T-helper 9 cell (primary cell): ENCODE results near the gene IMMP2L.

Experiments
- DNase-seq: peaks from one replicate; pipeline ENCODE4 v3.0.0-alpha.2; 2020

Gene IMMP2L

DNA sequence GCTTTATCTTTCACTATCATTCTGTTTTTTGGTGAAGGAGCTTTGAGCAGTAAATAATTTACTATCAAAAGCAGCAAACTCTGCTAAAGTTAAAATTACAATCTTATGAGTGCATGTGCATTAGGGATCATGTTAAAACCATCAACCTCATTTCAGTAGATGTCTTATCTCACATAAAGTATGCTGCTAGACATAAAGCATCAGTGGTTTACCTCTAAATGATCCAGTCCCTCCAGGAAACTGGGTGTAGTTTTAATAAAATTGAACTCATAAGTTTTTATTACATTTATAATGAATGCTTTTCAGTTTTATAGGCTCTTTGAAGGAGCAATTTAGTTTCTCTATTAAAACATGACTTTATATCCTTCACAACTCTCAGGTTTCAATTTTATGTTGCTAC, 362.6 kb downstream of the IMMP2L start:
- DNase-seq: no peak

DNA sequence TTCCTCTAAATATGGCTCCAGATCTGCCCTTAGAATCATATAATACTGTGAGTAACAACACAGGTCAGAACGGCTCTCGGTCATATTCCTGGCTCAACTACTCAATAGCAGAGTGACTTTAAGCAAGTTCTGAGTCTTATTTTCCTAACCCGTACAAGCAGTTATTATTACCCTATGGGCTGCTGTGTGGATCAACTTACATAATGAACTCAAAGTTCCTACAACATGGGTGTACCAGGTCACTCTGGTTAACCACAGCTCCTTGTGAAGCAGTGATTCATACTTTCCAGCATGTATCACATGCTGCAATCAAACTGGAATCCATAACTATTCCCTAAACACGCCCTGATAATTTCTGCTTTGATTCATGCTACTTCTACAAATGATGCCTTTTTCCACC, 364.0 kb downstream of the IMMP2L start:
- DNase-seq: no peak

DNA sequence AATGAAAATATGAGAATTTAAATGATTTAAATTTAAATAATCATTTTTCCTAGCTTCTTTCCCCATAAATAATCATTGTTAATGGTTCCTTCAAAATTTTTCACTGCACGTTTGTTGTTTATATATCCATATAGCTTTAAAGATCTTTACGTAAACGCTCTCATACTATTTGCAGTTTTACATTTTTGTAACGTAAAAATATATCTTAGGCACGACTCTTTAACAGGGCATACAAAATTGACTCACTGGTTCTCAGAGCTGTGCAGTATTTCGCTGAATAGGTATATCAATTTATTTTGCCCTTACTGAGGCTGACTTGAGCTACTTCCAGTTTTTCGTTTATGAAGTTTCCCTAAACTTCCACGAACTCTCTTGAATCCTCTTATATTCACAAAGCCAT, 365.6 kb downstream of the IMMP2L start:
- no peak for DNase-seq

DNA sequence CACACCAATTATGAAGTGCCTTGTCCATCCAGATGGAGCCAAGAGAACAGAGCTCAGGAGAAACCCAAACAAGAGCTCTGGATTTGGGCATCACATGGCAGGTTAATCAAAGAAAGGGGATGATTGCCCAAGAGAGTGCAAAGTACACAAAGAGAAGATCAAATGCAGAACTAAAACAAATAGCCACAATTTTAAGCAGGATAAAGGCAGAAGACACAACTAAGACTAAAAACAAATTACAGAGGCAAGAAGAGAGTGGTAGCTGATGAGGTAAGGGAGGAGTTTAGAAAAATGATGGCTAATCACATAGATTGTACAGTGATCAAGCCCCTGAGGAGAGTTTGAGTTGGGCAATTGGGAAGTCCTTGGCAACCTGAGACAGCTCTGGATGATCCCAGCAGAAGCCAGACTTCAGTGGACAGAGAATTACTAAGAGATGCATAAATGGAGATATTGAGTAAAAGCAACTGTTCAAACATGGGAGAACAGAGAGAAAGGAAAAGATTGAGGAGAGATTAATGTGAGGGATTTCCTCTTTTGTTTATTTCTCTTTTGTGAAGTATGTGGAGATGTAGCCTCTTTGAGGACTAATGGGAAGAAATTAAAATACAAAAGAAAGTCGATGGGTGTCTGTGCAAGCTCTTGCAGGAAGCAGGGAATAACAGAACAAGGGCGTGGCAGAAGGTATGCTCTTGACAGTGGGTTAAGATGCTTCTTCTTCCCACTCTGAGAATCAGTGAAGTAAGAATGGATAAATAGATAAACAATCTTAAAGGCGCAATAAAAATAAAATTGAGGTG, 369.5 kb downstream of the IMMP2L start:
- no peak for DNase-seq

DNA sequence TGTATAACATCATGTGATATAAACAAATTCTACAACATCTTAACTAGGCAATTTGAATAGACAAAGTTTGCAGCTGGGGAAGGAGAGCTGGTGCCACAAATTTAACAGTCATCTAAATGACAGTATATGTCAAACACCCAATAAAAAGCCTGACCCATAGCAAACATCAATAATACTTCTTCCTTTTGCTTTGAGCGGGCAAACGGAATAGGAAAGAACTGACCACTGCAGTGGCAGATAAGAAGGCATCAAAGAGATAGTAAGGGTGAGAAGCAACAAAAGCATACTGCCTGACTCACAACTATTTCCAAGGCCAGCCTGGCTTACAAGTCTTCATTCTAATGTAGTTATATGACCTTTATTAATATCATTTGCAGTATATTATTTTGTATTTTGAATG, 371.5 kb downstream of the IMMP2L start:
- no peak for DNase-seq

DNA sequence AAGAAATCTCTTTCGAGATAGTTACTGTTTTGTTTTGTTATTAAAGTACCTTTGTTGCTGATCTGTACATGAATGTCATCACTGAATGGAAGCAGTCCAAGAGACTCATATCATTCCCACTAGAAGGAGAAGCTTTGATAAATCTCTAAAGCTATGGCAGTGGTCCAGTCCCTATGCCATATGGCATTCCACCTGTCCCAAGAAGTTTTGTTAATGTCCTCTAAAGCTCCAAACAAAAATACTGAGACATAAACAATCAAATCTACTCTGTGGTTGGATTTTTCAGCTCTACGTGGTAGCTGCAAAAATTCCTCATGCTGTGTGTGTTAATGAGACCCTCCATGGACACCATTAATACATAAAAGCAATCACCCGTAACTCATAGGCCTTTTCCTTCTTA, 377.3 kb downstream of the IMMP2L start:
- no peak for DNase-seq

DNA sequence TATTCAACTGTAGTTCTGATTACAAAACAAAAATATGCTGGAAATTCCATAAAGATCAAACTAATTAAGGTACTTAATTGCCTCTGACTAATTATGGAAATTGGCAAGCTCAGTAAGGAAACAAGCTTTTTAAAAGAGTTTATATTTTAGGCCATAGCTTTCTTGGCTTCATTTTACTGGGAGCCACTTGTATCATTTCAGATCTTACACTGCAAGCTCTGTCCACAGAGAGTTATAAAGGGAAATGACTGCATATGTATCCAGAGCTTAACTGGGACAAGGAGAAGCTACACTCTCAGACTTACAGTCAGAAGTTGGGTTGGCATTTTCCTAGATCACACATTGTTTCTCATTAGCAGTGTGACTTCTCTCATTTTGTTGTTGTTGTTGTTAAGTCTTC, 379.0 kb downstream of the IMMP2L start:
- no peak for DNase-seq

DNA sequence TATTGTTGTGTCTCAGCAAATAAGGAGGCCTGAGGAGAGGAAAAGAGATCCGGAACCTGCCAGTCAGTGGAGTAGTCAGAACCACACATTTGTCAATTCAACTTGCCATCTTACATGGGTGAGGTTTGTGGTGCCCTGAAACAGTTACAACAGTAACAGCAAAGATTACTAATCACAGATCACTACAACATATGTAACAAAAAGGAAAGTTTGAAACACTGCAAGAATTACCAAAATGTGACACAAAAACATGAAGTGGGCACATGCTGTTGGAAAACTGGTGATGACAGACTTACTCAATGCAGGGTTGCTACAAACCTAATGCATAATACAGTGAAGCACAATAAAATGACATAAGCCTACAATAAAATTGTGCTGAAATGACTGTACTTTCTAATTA, 382.0 kb downstream of the IMMP2L start:
- no peak for DNase-seq

DNA sequence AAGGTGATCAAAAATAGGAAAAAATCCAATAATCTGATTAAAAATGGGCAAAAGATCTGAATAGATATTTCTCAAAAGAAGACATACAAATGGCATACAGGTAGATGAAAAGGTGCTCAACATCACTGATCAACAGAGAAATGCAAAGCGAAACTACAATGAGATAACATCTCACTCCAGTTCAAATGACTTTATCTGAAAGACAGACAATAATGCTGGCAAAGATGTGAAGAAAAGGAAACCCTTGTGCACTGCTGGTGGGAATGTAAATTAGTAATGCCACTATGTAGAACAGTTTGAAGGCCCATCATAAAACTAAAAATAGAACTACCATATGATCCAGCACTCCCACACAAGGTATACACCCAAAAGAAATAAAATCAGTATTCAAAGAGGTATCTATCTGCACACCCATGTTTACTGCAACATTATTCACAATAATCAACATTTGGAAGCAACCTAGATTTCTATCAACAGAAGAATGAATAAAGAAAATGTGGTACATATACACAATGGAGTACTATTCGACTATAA, 386.3 kb downstream of the IMMP2L start:
- no peak for DNase-seq

DNA sequence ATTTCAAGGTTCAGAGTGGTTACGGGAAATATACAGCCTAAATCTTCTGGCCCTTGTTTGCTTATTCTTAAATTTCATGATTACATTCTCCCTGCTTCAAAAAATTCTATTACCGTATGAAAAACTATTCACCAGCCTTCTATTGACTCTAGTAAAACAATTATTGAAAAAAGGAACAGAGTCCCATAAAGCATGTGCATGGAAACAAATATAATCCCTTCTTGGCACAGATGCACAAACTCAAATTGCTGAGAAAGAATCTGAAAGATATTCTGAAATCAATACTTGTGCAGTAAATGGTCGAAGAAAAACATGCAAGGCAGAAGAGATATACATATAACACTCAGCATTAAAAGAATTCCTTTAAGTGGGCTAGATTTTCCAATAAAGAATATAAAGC, 387.8 kb downstream of the IMMP2L start:
- no peak for DNase-seq

DNA sequence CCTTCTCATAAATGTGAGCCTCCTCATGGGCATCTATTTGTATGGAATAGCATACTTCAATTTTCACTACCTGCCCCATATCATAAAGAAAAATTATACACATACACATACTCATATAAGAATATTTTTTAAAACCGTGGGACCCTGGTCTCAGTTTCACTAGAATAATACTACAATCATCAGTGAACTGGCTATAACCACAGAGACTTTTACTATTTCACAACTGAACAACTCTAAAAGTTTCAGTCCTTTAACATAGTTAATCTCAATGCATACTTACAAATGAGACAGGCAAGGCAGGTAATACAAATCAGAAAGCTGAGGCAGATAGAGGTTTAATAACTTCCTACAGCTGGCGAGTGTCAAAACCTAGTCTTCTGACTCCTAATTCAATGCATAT, 388.3 kb downstream of the IMMP2L start:
- DNase-seq: no peak

DNA sequence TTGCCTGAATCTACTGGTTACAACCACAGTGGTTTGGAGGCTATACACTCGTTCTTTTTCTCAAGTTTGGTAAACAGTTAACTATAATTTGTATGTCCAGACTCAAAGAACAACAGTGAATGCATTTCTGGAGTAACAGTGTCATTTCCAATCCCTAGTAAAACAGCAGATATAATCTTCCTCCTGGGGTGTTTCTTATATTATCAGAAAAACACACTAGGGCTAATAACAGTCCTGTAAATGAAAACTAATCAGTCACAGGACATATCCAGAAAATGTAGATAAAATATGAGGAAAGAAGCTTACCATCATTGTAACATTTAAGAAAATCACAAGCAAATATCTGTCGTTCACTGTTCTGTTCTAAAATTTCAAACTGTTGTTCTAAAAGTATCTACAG, 388.8 kb downstream of the IMMP2L start:
- no peak for DNase-seq

DNA sequence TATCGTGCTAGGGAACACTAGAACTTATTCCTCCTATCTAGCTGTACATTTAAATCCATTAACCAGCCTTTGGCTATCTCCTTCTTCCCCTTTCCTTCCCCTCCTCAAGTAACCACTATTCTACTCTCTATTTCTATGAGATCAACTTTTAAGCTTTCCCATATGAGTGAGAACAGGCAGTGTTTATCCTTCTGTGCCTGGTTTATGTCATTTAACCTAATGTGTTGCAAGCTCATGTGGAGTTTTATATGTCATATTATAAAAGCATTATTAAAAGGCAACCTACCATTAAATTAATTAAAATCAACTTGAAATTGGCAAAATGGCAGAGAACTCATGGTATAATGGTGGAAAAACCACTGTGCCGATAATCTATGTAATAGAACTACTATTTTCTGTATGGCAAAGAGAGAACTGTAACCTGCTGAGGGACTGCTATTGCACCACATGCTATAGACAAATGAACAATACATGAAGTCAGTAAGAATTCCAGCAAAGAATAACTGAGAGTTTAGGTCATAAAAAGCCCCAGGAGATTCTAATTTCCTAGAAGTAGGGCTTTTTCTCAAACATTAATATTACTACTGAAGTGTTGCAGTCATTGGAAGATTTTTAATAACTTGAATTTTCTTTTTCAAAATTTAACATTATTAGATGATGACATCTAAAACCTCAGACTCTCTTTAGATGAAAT, 389.6 kb downstream of the IMMP2L start:
- DNase-seq: no peak

DNA sequence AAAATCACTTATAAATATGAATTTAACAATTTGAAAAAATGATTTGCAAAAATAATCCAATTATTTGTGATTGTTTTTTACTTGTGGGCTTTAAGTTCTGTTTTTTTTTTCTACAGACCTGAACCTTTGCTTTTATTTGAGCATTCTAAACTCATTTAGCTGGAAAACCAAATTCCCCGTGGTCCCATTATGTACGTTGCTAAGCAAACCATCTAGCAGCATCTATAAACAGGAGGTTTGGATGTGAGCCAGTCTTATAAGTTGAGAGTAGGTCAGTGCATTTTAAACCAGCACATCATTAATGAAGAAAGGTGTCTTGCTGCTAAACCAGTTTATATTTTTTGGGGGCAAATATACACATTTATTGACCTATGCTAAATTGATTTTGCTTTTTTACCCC, 394.1 kb downstream of the IMMP2L start:
- DNase-seq: no peak

DNA sequence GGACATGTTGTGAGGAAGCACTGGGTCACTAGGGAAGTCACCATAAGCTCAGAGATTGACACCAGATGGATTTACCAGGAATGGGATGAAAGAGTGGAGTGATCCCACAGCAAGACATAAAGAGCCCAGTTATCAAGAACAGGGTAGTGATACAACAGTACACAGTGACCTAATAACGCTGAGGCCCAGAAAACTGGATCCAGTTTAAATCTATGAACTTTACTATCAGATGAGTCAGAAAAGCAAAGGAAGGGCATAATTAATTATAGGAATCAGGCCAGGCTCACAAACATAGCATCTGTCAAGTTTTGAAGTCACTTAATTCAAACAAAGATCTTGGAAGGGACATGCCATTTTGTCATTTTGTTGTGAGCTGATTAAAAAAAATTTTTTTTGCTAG, 397.9 kb downstream of the IMMP2L start:
- no peak for DNase-seq

DNA sequence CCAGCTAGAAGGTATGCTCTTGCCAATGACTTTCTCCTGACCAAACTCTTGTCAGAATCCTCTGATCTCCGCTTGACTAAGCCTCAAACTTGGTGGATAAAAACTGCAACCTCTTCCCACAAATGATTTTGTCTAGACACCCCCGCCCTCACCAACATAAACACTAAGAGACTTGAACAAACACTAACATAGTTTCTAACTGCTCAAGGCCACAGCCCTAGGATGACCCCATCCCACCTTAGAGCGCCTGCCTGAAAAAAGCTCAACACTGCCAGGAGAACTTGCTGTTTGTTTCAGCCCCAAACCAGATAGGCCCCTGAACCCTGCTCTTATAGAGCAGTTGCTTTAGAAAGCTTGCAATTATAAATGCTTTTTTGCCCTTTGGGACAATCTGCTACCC, 399.6 kb downstream of the IMMP2L start:
- DNase-seq: no peak

DNA sequence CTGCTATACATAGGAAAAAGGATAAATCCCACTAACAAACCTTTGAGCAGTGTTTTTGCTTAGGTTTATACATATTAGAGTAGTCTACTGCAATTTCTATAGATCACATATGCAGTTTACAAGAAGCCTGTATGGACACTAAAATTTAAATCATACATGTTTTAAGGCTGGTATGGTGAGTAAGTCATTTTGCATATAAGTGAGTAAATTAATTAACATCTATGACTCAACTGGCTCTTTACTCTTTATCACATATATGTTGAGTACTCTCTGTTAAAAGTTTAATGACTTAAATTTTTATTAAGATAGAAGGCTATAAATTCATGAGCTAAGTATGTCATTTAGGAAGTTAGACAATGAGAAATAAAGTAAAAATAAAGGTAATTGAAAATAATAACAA, 402.0 kb downstream of the IMMP2L start:
- no peak for DNase-seq

DNA sequence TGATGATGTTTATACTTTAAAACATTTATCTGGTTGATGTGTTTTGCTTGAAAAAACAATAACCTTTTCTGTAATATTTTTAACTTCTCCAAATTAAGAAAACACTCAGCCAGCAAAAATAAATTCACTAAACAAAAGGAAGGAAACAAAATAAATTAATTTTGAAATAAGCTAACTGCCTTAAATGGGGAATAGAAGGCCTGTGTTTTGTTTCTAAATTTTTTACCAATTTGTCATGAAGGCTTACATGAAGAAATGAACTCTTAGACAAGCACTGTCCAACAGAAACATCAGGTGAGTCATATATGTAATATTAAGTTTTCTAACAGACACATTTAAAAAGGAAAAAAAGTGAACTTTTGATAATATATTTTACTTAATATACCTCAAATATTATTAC, 402.9 kb downstream of the IMMP2L start:
- DNase-seq: no peak

DNA sequence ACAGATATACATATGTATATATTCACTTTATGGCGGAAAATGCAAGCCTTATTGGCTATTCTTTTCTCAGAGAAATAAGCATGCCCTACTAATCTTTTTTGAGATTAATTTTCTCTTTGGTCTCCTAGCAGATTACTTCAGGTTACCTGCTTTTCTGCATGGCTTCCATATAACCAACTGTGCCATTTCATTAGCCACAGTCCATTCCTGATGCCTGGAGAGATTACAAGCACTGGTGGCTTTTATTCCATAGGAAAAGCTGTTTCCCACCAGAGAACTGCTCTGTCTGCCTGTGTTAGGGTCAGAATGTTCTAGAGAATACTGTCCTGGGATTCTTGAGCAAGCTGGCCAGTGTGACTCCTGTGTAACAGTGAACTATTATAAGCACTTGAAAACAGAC, 411.6 kb downstream of the IMMP2L start:
- DNase-seq: no peak

DNA sequence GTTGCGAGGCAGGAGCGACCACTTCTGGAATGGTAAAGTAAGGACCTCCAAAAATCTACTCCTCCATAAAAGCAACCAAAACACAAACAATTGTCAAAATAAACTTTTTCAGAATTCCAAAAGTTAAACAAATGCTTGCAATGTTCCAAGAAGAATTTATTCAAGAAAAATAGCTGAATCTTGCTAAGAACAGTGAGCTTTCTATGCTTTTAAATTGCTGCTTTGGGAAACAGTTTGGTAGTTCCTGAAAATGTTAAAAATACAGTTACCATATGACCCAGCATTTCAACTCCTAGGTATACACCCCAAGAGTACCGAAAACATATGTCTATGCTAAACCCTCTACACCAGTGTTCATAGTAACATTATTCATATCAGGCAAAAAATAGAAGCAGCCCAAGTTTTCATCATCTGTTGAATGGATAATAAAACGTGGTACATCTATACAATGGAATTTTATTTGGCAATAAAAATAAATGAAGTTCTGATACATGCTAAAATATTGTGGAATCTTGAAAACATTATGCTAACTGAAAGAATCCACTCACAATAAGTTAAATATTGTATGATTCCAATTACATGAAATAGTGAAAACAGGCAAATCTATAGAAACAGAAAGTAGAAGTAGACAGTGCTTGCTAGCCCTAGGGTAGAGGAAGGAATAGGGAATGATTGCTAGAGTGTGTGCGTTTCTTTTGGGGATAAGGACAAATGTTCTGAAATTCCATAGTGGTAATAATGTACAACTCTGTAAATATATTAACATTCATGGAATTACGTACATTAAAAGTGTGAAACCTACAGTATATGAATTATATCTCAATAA, 414.4 kb downstream of the IMMP2L start:
- DNase-seq: no peak

DNA sequence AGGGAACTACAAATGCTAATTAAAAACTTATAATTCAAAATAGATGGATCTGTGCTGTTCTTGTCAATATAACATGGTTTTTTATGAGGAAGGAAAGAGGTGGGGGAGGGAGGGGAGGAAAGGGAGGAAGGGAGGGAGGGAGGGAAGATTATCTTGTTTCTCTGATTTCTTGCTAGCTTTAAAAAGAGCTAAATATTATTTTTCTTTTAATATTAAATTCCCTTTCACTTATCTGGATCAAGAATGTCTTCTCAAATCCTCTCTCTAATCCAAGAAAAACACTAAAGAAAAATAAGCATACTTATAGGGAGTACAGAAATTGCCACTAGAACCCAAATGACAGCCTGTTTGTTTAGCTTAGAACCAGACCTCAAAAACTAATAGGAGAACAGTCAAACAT, 416.2 kb downstream of the IMMP2L start:
- DNase-seq: no peak

DNA sequence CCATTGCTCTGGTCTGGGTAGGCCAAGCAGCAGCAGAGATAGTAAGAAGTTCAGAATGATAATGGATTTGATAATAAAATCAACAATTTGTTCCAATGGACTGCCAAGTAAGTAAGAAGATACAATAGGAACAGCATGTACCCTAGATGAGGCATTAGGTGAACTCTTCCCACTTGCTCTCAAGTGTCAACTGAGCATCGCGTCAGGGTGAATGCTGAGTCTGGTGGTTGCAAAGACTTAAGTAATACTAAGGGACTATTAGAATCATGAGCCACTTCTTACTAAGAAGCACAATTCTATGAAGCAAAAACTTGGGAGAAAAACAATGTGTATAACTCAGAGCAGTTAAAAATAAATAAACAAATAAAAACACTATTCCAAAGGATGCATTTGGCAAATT, 416.8 kb downstream of the IMMP2L start:
- no peak for DNase-seq

DNA sequence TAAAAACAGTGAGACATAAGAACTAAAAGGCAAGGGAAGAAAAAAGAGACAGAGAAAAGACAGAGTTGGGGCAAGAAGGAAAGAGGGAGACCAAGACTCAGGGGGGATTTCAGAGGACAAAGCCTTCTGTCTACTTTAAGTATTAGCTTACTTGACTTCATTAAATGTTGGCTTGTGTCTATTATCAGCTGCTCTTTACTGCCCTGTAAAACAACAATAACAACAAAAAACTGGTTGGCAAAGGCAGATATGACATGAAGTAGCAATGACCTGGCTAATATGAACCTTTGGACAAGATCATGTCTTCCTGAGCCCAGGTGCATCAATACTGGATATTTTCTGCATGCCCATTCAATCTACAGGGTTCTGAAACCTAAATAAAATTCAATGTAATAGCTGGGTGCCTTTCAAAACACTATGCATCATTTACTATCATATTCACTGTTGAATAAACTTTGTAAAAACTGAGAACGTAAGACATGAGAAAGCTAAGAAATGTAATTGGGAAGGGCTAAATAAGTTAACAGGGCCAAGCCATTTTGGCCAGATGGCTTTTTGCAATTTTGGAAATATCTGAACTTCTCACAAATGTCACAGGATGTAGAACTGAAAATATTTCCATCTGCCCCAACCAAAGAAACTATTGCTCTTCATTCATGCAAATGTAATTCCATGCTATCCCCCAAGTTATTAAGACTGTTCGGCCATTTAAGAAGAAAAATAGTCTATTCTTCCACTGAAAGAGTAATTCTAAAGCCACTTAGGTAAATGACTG, 422.0 kb downstream of the IMMP2L start:
- DNase-seq: no peak
